ENCODE data around the gene ASS1. TPM values are rescaled to one million over a fixed set of nuclear protein-coding genes. Genes with fewer than 3 reads are reported as not detected.
"Not testable (repeated sequence)": the region's sequence is repeated elsewhere in the genome, so short reads cannot be mapped to it uniquely, and the experiment has no call there.

ASS1 gene
- total RNA-seq: 80.1 and 81.3 TPM in 2 replicates
- 119 TPM for polyA plus RNA-seq (2012)

GRCh38 chr9:130444565-130445221, at the start of gene ASS1:
Gene ASS1, plus strand, starts transcription at chr9:130444961. Its CDS starts 7,268 bp downstream, at chr9:130452229.
- DNase-seq (ENCODE audit: low read depth): no peak

GRCh38 chr9:130395810-130396435, 48.8 kb upstream of the ASS1 start:
- no peak for DNase-seq (ENCODE audit: low read depth)

GRCh38 chr9:130396581-130396980, 48.2 kb upstream of the ASS1 start:
- no peak for DNase-seq (ENCODE audit: low read depth)

- no peak for DNase-seq (ENCODE audit: low read depth)
These were observed 46.1 kb upstream of the ASS1 start for GRCh38 chr9:130398487-130399240.

GRCh38 chr9:130399768-130400167, 45.0 kb upstream of the ASS1 start:
- no peak for DNase-seq (ENCODE audit: low read depth)

GRCh38 chr9:130400870-130401269, 43.9 kb upstream of the ASS1 start:
- no peak for DNase-seq (ENCODE audit: low read depth)

GRCh38 chr9:130401742-130402141, 43.0 kb upstream of the ASS1 start:
- not testable (repeated sequence) for DNase-seq (ENCODE audit: low read depth)

- no peak for DNase-seq (ENCODE audit: low read depth)
These were observed 42.5 kb upstream of the ASS1 start for GRCh38 chr9:130402243-130402642.

- no peak for DNase-seq (ENCODE audit: low read depth)
These were observed 41.9 kb upstream of the ASS1 start for GRCh38 chr9:130402645-130403440.

GRCh38 chr9:130405657-130406257, 39.0 kb upstream of the ASS1 start:
- DNase-seq (ENCODE audit: low read depth): no peak

GRCh38 chr9:130406278-130406895, 38.4 kb upstream of the ASS1 start:
- no peak for DNase-seq (ENCODE audit: low read depth)

- DNase-seq (ENCODE audit: low read depth): no peak
These were observed 36.7 kb upstream of the ASS1 start for GRCh38 chr9:130407916-130408663.

GRCh38 chr9:130408669-130409068, 36.1 kb upstream of the ASS1 start:
- no peak for DNase-seq (ENCODE audit: low read depth)

- DNase-seq (ENCODE audit: low read depth): no peak
These were observed 35.5 kb upstream of the ASS1 start for GRCh38 chr9:130409246-130409645.

GRCh38 chr9:130410443-130410842, 34.3 kb upstream of the ASS1 start:
- no peak for DNase-seq (ENCODE audit: low read depth)

- DNase-seq (ENCODE audit: low read depth): no peak
These were observed 33.2 kb upstream of the ASS1 start for GRCh38 chr9:130411566-130411915.

- no peak for DNase-seq (ENCODE audit: low read depth)
These were observed 30.6 kb upstream of the ASS1 start for GRCh38 chr9:130414081-130414731.

GRCh38 chr9:130414910-130415746, 29.6 kb upstream of the ASS1 start:
- DNase-seq (ENCODE audit: low read depth): no peak

- DNase-seq (ENCODE audit: low read depth): no peak
These were observed 27.2 kb upstream of the ASS1 start for GRCh38 chr9:130417602-130418001.

All from myocyte (in vitro differentiated cells).